HG03575 (cell line): ENCODE results near the gene DVL2.

ENCODE experiments used
- ATAC-seq: cut with Tn5 transposase; IDR thresholded peaks from one replicate; pipeline ENCODE4 v1.9.1; 2021; ENCODE audit not compliant: unreplicated experiment, insufficient number of reproducible peaks, low FRiP score; ENCODE audit errors: extremely low read depth

Gene DVL2

DNA sequence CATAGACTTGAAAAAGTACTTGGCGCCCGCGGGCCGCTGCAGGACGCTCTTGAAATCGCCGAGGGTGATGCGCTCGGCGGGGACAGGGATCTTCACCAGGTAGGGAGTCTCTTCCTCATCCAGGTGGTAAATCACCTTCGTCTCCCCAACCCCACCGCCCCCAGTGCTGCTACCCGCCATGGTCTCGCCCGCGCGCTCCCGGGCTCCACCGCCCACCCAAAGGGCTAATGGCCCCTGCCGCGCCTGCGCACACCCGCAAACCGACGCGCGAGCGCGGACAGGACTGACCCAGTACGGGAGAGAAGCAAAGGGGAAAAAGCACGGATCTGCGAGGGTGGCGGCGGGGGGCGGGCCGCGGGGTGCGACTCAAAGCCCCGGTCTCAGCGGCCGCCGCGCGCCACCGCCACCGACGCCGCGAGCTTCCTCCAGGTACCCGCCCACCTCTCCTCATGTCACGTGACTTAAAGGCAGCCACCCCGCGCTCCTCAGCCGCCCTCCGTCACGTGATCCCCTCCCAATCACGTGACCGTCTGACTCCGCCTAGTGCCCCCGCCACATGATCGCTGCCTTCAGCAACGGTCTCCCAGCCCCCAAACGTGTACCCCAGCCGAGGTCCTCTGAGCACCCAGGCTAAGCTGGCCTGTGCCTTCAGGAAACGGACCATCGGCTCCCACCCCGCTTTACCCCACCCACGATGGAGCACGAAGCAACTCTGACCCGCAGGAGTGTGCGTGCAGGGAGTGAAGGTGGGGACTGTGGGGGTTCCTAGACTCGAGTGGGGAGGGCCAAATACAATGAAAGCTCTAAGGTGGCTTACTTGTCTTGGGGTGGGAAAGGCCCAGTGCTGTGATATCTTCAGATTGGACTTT is at the start of gene DVL2:
TSS of gene DVL2 (minus strand) at position 435 of the 869 bp plus-strand sequence. CDS start at position 180, 255 bp downstream.
- no peak for ATAC-seq

DNA sequence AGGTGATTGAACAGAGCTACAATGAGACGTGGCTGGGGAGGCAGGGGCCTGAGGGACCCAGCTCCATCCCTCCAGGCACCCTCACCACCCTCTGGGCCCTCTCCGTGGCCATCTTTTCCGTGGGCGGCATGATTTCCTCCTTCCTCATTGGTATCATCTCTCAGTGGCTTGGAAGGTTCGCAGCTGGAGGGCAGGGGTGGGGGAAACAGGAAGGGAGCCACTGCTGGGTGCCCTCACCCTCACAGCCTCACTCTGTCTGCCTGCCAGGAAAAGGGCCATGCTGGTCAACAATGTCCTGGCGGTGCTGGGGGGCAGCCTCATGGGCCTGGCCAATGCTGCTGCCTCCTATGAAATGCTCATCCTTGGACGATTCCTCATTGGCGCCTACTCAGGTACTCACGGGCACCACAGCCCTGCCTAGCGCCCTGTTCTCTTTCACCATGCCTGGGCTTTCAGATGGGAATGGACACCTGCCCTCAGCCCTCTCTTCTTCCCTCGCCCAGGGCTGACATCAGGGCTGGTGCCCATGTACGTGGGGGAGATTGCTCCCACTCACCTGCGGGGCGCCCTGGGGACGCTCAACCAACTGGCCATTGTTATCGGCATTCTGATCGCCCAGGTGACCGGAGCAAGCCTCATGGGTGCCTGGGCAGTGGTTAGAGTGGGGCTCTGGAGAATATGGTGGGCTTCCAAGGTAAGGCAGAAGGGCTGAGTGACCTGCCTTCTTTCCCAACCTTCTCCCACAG is 49.3 kb upstream of the DVL2 start:
- ATAC-seq, result no peak

DNA sequence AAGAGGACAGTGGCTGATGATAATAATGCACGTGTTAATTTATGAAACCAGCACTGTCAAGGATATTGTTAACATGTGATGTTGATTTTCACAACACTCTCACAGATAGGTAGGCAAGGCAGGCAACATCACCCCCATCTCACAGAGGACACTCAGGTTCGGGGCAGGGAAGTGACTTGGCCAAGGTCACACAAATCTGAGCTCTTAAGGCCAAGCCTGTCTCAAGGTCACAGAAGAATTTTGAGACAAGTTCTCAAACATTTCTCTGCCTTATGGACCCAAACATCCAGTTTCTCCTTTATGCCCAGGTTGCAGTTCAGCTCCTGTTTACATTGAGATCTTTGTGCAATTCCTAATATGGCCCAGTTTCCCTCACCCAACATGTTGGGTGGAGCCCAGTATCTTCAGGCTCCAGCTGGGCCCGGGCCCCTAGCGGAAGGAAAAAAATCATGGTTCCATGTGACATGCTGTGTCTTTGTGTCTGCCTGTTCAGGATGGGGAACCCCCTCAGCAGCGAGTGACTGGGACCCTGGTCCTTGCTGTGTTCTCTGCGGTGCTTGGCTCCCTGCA is 48.5 kb upstream of the DVL2 start:
- ATAC-seq, result no peak

DNA sequence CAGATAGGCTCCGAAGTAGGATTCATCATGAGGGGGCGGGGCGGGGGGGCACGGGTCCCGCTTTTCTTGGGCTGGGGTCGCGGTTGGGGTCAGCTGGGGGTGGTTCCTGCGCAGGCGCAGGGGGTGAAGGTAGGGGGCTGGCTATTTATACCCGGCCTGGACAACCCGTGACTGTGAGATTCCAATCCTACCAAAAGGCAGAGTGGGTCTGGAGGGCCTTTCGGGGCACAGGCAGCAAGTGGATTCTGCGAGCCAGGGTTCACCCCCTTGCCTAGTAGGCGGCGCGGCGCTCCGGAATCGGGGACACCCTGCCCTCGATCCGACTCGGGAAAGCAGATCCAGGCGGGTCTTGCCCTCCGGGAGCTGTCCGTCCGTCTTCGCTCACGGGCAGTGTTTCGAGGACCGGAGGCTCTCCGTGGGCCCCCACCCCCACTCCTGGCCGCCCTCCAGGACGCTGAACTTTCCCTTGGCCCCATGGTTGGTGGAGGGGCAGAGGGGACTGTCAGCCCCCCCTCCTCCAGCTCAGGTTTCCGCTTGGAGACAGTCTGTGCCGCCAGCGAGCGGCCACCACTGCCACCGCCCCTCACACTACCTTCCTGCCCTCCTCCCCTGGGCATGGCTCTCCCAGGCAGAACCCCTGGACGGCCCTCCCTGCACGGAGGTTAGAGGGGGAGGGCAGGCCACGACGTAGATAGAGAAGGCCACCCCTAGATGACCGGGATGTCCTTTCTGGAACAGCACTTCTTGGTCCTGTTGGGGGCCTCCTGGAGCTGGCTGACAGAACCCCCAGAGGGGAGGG is 47.8 kb upstream of the DVL2 start:
- no peak for ATAC-seq

DNA sequence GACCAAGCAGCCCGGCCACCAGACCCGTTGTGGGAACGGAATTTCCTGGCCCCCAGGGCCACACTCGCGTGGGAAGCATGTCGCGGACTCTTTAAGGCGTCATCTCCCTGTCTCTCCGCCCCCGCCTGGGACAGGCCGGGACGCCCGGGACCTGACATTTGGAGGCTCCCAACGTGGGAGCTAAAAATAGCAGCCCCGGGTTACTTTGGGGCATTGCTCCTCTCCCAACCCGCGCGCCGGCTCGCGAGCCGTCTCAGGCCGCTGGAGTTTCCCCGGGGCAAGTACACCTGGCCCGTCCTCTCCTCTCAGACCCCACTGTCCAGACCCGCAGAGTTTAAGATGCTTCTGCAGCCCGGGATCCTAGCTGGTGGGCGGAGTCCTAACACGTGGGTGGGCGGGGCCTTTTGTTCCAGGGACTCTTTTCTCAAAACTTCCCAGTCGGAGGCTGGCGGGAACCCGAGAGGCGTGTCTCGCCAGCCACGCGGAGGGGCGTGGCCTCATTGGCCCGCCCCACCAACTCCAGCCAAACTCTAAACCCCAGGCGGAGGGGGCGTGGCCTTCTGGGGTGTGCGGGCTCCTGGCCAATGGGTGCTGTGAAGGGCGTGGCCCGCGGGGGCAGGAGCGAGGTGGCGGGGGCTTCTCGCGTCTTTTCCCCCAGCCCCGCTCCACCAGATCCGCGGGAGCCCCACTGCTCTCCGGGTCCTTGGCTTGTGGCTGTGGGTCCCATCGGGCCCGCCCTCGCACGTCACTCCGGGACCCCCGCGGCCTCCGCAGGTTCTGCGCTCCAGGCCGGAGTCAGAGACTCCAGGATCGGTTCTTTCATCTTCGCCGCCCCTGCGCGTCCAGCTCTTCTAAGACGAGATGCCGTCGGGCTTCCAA is 47.0 kb upstream of the DVL2 start, which contains the start of gene SLC2A4:
TSS of gene SLC2A4 (plus strand) at position 645 of the 879 bp plus-strand sequence. CDS start at position 862, 217 bp downstream.
- ATAC-seq, result no peak

DNA sequence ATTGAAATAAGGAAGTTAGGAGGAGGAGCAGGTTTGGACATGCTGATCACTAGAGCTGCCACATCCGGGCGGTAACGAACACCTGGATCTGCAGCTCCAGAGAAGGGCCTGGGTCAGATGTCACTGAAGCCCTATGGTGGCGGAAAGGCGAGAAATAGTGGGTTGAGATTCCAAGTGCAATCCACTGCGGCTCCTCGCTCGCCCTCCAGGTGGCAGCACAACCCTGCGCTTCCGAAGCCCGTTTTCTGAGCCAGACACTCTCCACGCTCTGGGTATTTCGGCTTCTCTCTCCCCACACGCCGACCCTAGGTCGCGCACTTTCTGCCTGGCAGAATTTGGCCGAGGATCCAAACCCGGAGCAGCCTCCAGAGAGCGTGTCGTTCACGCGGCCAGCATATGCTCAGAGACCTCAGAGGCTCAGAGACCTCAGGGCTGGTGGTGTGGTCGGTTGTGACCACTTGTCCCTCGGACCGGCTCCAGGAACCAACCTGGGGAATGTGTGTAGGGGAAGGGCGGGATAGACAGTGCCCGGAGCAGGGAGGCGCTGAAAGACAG is 46.3 kb upstream of the DVL2 start:
- ATAC-seq, result no peak

DNA sequence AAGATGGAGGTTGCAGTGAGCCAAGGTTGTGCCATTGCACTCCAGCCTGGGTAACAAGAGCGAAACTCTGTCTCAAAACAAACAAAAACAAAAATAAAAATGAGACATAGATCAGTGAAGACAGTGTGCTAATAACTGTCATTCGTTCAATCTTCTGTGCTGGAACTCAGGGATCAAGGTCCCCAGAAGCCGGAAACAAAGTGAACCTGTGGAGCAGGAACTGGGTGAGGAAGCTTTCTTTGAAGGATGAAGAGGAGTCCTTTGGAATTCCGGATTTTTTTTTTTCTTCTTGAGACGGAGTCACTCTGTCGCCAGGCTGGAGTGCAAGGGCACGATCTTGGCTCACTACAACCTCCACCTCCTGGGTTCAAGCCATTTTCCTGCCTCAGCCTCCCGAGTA is 45.1 kb upstream of the DVL2 start:
- ATAC-seq, result no peak

DNA sequence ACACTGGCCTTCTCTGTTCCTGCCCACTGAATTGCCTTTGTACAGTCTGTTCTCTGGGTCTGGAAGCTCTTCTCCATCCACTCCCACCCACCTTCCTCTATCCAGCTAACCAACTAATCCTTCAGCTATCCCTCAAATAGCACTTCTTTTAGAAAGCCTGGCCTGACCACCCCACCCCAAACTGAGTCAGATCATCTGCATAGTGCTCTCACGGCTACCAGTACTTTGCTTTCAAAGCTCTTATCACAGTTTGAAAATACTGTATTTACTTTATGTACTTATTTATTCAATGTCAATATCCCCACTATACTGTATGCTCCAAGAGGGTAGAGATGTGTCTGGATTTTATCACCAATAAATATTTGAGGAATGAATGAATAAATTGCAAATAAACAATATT is 32.5 kb upstream of the DVL2 start:
- no peak for ATAC-seq

DNA sequence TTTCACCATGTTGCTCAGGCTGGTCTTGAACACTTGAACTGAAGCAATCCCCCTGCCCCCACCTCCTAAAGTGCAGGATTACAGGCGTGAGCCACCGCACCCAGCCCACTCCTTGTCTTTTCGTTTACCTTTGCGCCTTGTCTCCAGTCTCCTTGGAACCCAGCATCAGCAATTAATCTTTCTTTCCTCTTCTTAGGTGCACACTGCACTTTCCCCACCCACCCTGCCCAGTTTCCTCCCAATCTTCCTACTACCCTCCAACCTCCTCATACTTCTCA is 29.4 kb upstream of the DVL2 start:
- ATAC-seq, result no peak

DNA sequence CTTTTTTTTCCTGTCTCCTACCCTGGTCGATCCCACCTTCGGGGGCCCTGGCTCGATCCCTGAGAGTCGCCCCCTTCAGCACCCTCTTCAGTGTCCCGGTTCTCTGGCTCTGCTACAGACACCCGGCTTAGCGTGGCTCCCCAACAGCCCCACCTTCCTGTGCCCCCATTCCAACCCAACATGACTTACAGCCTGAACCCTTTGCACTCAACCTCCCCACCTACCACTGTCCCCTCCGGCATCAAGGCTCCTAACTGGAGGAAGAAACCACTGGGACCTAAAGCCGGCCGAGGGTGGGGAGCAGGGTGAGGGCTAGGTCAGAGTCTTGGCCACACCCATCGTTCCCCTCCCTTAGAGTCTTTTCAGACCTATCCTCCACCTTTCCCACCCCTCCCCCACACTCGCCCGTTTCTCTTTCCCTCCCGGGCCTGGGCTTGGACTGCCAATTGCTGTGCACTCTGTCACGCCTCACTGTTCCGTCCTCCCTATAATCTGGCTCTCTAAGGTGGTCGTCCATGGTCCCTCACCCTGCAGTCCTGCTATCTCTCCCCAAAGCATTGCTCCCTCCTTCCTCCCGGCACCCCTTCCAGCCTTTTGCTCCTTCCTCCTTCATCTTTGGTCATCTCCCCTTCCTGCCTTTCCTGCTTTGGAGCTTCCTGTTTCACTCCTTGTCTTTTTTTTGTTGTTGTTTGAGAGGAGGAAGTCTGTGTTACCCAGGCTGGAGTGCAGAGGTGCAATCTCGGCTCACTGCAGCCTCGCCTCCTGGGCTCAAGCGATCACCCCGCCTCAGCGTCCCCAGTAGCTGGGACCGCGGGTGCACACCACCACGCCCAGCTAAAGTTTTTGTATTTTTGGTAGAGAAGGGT is 28.9 kb upstream of the DVL2 start:
- no peak for ATAC-seq

DNA sequence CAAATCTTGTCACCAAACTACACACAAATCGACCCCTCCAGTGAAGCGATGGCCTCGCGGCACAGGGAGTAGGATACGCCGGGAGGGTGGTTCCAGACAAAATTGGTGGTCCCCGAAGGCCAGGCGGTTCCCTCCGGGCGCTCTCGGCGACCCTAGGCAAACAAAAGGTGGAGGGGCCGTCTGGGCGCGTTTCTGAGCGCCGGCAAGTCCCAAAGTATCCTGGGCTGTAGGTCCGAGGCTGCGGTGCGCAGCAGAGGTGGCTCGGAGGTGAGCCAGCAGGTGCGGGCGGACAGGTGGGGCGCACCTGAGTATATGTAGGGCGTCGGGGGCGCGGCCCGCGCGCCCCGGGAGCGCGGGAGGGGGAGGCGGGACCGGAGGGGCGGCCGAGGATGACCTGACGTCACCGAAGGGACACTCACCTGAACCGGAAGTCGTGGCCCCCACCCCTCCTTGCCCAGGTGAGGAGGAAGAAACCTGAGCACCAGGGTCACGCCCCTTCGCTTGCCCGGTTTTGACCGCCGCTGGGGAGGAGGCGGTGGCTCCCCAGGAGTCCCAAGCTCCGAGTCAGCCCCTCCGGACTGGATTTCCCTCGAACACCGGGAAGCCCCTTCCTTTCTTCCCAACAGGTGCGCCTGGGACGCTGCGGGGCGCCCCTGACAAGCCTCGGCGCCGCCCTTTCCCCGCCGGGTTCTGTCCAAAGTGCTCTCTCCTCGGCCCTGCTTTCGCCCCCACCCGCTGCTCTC is 28.0 kb upstream of the DVL2 start, which contains the start of gene CLDN7:
TSS of gene CLDN7 (minus strand) at position 287 of the 743 bp plus-strand sequence. CDS start 435 bp downstream, outside the sequence.
- ATAC-seq, result no peak

DNA sequence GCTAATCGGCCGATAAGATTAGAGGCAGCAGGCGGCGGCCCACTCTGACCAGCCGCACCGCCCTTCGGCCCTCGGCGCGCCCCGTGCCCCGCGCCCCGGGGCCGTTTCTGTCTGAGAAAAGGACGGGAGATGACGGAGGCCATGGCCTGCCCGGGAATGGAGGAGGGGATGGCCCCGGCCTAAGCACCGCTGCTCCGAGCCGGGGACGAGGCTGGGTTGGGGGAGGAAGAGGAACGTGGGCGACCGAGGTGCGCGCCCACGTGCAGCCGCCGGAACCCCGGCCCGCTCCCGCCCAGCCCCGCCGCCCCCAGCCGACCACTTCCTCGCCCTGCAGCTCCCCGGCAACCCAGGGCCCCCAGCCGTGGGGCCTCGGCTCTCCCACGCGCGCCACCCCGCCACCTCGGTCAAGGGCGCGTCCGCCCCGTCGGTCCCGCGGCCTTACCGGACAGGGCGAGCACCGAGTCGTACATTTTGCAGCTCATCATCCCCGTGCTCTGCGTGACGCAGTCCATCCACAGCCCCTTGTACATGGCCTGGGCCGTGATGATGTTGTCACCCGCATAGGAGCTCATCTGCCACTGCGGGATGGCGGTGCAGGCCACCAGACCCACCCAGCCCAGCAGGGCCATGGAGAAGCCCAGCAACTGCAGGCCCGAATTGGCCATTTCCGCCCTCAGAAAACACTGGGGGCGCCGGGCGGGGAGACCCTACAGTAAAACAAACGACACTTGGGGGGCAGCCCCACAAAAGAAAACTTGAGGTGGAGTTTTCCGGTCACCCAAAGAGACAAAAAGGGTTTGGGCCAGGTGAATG is 27.3 kb upstream of the DVL2 start:
- ATAC-seq, result no peak

DNA sequence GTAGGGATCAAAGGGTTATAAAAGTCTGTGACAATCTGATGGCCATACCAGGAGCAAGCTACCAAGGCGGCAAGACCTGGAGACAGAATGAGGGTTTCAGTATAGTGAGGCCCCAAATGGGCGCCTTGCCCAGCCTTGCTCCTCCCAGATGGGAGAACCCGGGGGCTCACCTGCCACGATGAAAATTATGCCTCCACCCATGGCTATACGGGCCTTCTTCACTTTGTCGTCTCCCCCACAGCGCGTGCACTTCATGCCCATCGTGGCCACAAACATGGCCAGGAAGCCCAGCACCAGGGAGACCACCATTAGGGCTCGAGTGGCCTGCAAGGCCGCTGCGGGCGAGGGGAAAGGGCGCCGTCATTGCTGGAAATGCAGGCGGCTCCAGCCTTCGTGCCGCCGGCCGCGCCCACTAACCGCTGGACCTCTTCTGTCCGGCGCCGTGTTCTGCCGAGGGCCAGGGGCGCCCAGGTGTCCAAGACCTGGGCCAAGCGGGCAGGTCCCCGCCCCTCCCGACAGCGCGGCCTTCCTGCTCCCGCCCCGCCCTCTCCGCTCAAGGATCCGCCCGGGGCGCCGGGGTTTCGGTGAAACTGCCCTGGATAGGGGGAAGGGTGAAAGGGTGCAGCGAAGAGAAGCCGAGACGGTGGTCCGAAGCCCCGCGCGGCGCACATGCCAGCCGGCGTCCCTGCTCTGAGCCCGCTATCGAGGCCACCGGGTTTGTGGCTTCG is 26.5 kb upstream of the DVL2 start:
- no peak for ATAC-seq

DNA sequence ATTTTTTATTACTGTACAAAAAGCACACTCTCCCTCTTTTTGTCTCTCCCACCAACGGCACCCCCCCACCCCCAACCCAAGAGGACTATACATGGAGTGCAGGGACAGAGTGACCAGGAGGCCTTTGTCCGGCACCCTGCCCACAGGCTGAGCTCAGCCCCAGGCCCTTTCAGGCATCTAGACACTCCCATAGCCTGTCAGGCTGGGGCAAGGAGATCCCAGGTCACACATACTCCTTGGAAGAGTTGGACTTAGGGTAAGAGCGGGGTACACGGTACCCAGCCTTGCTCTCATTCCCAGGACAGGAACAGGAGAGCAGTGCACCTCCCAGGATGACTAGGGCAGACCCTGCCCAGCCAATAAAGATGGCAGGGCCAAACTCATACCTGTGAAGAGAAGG is 25.8 kb upstream of the DVL2 start:
- ATAC-seq, result no peak

DNA sequence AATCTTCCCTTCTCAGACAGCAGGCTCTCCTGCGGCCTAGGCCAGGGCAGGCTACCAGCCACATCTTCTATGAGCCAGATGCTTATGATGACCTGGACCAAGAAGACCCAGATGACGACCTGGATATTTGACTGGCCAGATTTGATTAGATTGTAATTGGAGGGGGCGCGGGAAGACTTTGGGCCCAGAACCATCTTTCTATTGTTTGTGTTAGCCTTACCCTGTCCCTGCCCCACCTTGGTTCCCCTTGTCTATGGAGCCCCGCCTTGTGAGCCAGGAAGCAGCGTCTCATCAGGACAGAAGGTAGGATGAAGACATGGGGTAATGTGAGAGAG is 25.2 kb upstream of the DVL2 start:
- no peak for ATAC-seq
